Fibroblast of lung (primary cell): ENCODE measurements around the gene DAGLB. TPM values are rescaled to one million over a fixed set of nuclear protein-coding genes. Genes with fewer than 3 reads are reported as not detected.

ENCODE experiments used
- DNase-seq, 2 donors: peaks; one replicate each; pipeline versions ENCODE4 v3.0.0 to v3.0.0-alpha.2; 2010; ENCODE audit warnings: low read depth in 2 of 2
- H2AFZ ChIP-seq: 2 replicates; pipeline ENCODE4 v1.5.1; 2012; ENCODE audit warnings: low read length, control low read depth, inconsistent platforms
- H3K27ac ChIP-seq: 2 replicates; pipeline ENCODE4 v1.5.1; 2011; ENCODE audit warnings: low read length, control low read depth; ENCODE audit not compliant: insufficient read depth
- H3K27me3 ChIP-seq: 2 replicates; pipeline ENCODE4 v1.5.1; 2011; ENCODE audit warnings: mild to moderate bottlenecking, low read length; ENCODE audit not compliant: control insufficient read depth, insufficient read depth
- H3K36me3 ChIP-seq: 2 replicates; pipeline ENCODE4 v1.5.1; 2011; ENCODE audit warnings: low read length; ENCODE audit not compliant: control insufficient read depth, insufficient read depth
- H3K4me1 ChIP-seq: 2 replicates; pipeline ENCODE4 v1.5.1; 2011; ENCODE audit warnings: low read length; ENCODE audit not compliant: control insufficient read depth, insufficient read depth; ENCODE audit errors: extremely low read depth
- H3K4me2 ChIP-seq: 2 replicates; pipeline ENCODE4 v1.5.1; 2011; ENCODE audit warnings: low read length, control low read depth; ENCODE audit not compliant: insufficient read depth; ENCODE audit errors: extremely low read depth
- H3K4me3 ChIP-seq, 4 experiments: fragments of 200-600 bp in 1 of 4; sonication (generic) in 1 of 4; replicated peaks in 1 of 4; 2 replicates each; pipeline ENCODE4 v1.5.1; 2011 to 2016; ENCODE audit warnings: low read length in 4 of 4, low read depth in 3 of 4, mild to moderate bottlenecking in 3 of 4, control low read depth in 2 of 4, inconsistent platforms in 1 of 4, mixed read lengths in 1 of 4; ENCODE audit not compliant: insufficient read depth in 1 of 4; ENCODE audit errors: control extremely low read depth in 1 of 4
- H3K79me2 ChIP-seq: 2 replicates; pipeline ENCODE4 v1.5.1; 2012; ENCODE audit warnings: mild to moderate bottlenecking, low read length, inconsistent platforms; ENCODE audit not compliant: control insufficient read depth, insufficient read depth
- H3K9ac ChIP-seq: 2 replicates; pipeline ENCODE4 v1.5.1; 2011; ENCODE audit warnings: mild to moderate bottlenecking, low read length, control low read depth; ENCODE audit not compliant: insufficient read depth
- H3K9me3 ChIP-seq: 2 replicates; pipeline ENCODE4 v1.5.1; 2012; ENCODE audit warnings: low read depth, low read length; ENCODE audit not compliant: control insufficient read depth, insufficient read depth
- H4K20me1 ChIP-seq: 2 replicates; pipeline ENCODE4 v1.5.1; 2011; ENCODE audit warnings: low read length; ENCODE audit not compliant: control insufficient read depth, insufficient read depth; ENCODE audit errors: extremely low read depth
- CTCF ChIP-seq, 2 donors: IDR thresholded peaks in 1 of 2; conservative IDR thresholded peaks in 1 of 2; 1 replicate in 1 of 2; 2 replicates in 1 of 2; pipeline ENCODE4 v1.5.1; 2011 to 2012; ENCODE audit warnings: low read length in 2 of 2, control low read depth in 1 of 2, inconsistent platforms in 1 of 2, low read depth in 1 of 2, mild to moderate bottlenecking in 1 of 2
- EZH2 ChIP-seq: IDR thresholded peaks from 2 replicates; pipeline ENCODE4 v1.5.1; 2012; ENCODE audit warnings: low read length, control low read depth, mild to moderate bottlenecking; ENCODE audit errors: missing control alignments
- polyA plus RNA-seq, 2 donors: library from polyadenylated mRNA; depleted of rRNA in 1 of 2; stranded (reverse) in 1 of 2; unstranded in 1 of 2; fragments of >200 nt; gene quantifications; 2 replicates each; pipeline ENCODE4 v1.2.1, GENCODE V29; 2011 to 2012; ENCODE audit warnings: missing spikeins in 1 of 2
- total RNA-seq: library from RNA; depleted of rRNA; stranded (reverse); fragments of >200 nt; gene quantifications from 2 replicates; pipeline ENCODE4 v1.2.1, GENCODE V29; 2014

Gene DAGLB
- total and polyA plus RNA-seq, 2 donors (not counting 1 experiment from before 2014, with no cell fraction given) = 17.3 to 22.6 TPM

- Histone ChIP-seq H2AFZ (no peak overlapping the region), H3K4me2 (no peak overlapping the region), H3K4me1 (no peaks in the 10 kb centered on the region), H3K4me3 (no peak overlapping the region), H3K27me3 (no peaks in the 10 kb centered on the region), H3K36me3 (peaks cover 23% of the 10 kb centered on the region), H4K20me1 (no peaks in the 10 kb centered on the region), H3K9ac (no peak overlapping the region), H3K27ac (no peak overlapping the region), H3K79me2 (peaks cover 44% of the 10 kb centered on the region), H3K9me3 (no peaks in the 10 kb centered on the region)
- DNase-seq = no peak
- TF ChIP-seq EZH2 (no peak), CTCF (conservative IDR thresholded peaks at IDR 0.05 in 1 of 2, IDR thresholded peaks at IDR 0.05 in 1 of 2; ENCODE audit: low read depth in 1 of 2, low read length in 2 of 2) (no peak)
These were observed 43.8 kb downstream of the DAGLB start for GRCh38 chr7:6403907-6404306.

GRCh38 chr7:6402741-6403140 is 45.0 kb downstream of the DAGLB start:
- H3K27me3 ChIP-seq = no peaks in the 10 kb centered on the region
- H3K9ac ChIP-seq = no peak overlapping the region

GRCh38 chr7:6402041-6402440 is 45.7 kb downstream of the DAGLB start:
- no peak overlapping the region for H3K4me3 ChIP-seq
- no peak overlapping the region for H3K9ac ChIP-seq
- H4K20me1 ChIP-seq = no peaks in the 10 kb centered on the region
- no peak overlapping the region for H3K27ac ChIP-seq
- H3K9me3 ChIP-seq = no peaks in the 10 kb centered on the region
- H3K36me3 ChIP-seq = peaks cover 16% of the 10 kb centered on the region
- no peak overlapping the region for H3K4me2 ChIP-seq
- no peaks in the 10 kb centered on the region for H3K27me3 ChIP-seq
- H3K4me1 ChIP-seq = no peaks in the 10 kb centered on the region
- H3K79me2 ChIP-seq = peaks cover 59% of the 10 kb centered on the region
- DNase-seq = no peak
- no peak overlapping the region for H2AFZ ChIP-seq
- TF ChIP-seq EZH2 (no peak), CTCF (conservative IDR thresholded peaks at IDR 0.05 in 1 of 2, IDR thresholded peaks at IDR 0.05 in 1 of 2; ENCODE audit: low read depth in 1 of 2, low read length in 2 of 2) (no peak)

More at GRCh38 chr7:6402741-6403140, 45.0 kb downstream of the DAGLB start:
- Histone ChIP-seq H2AFZ (no peak overlapping the region), H3K4me3 (no peak overlapping the region), H3K36me3 (peaks cover 16% of the 10 kb centered on the region), H3K79me2 (peaks cover 53% of the 10 kb centered on the region), H3K4me2 (no peak overlapping the region), H3K9me3 (no peaks in the 10 kb centered on the region), H3K4me1 (no peaks in the 10 kb centered on the region), H3K27ac (no peak overlapping the region), H4K20me1 (no peaks in the 10 kb centered on the region)
- no peak for DNase-seq
- no peak for TF ChIP-seq EZH2
- TF ChIP-seq CTCF (conservative IDR thresholded peaks at IDR 0.05 in 1 of 2, IDR thresholded peaks at IDR 0.05 in 1 of 2; ENCODE audit: low read depth in 1 of 2, low read length in 2 of 2) = no peak
